Cerebellar nuclear complex (tissue), 1 donor: Measurements from ENCODE around the gene DDX20.

ENCODE experiments used
- DNase-seq, 2 experiments: peaks; one replicate each; lab custom pipeline; 2025; lab: John Stamatoyannopoulos, UW

DDX20 gene

DNA sequence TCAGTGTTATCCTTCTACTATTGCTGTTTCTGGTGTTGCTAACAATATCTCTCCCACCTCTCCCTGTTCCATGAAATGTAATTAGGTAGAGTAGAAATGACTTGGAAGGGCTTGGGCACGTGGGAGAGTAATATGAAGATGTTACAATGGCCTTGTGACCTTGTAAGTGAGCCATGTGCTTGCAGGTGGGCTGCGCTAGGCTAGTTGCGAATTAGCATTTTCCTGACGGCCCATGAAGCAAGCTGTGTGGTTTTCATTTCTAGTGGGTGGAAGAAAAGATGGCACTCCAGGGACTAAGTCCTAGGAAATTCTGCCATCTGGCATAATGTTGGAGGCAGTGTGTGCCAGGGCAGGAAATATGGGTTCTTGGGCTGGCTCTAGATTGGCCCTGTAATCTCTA lies 7.8 kb upstream of the DDX20 start:
- no peak for DNase-seq

DNA sequence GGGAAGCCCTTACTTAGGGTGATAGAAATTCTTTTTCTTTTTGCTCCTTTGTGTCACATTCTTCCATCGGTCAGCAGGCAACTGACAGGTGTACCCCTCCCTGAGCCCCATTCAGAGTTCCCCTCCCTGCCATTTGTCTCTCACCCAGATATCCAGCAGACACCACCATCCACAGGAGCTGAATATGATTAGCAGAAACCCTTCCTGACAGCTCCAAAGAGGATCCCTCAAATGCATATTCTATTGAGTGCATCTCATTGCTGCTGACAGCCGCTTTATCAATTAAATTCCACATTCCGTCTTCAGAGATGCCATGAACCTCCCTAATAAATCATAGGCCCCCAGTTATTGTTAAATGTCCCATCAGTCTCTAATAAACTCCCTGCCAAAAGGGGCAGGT lies 6.1 kb upstream of the DDX20 start:
- DNase-seq = no peak

DNA sequence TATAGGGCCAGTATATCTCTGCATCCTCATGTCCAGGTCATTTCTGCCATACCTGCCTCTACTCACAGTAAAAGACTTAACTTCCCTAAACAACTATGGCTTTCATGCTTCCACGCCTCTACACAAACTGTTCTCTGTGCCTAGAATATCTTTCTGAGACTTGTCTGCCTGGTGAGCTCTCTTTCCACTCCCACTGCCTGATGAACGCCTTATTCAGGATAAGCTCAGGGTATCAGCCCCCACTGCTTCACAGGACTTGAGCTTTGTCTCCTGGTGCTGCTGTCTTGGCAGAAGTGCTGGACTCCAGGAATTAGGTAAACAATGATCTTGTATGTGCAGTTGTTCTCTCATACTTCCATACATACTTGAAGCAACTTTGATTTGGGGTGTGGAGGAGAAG lies 4.8 kb upstream of the DDX20 start:
- DNase-seq = no peak

DNA sequence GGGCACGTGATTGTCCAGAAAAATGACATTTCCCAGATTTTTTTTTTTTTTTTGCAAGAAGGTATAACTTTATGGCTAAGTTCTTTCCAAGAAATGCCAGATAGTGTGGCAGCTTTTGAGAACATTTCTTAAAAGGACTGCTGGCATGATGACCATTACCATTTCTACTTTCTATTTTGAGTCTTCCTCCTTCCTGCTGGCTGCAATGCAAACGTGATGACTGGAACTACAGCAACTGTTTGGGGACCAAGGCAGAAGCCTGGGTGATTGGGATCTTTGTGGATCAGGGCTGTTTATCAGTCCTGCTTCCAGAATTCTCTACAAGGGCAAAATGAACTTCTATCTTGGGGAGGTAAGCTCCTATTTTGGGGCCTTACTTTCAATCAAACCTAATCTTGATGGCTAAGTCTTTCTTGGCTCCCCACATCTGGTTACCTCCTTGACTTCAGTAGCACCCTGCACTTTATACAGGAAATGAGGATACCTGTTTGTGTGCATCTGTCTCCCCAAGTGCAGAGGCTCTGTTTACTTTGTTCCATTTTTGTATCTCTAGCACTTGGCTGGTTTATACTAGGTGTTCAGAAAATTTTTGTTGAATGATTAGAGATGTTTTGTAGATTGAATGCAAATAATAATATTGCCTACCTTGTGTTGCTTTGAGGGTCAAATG lies 3.7 kb upstream of the DDX20 start:
- no peak for DNase-seq

DNA sequence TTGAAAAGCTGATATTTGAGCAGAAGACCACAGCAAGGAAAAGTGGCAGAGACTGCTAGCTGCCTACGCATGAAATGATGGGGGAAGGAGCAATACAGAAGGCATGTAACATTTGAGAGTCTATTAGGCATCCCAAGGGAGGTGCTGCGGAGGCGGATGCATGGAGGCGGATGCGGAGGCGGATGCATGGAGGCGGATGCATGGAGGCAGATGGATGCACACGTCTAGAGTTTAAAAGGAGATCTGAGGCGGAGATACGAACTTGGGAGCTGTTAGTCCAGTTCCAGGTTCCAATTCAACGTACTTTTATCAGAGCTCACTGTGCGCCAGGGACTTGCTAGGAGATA lies 744 bp upstream of the DDX20 start:
- no peak for DNase-seq

DNA sequence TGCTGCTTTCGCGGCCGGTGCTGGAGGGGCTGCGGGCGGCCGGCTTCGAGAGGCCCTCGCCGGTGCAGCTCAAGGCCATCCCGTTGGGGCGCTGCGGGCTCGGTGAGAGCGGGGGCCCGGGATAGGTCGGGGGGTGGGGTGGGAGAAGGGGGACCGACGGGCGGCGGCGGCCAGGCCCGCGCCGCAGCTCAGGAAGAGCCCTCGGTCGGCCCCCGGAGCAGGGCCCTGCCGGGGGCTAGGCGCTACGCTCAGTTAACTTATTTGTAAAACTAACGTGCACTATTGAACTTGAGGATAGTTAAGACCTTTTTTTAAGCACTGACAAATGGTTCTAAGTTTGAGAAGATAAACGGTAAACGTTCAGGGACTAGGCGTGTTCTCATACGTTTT lies 418 bp downstream of the DDX20 start:
- DNase-seq = no peak

DNA sequence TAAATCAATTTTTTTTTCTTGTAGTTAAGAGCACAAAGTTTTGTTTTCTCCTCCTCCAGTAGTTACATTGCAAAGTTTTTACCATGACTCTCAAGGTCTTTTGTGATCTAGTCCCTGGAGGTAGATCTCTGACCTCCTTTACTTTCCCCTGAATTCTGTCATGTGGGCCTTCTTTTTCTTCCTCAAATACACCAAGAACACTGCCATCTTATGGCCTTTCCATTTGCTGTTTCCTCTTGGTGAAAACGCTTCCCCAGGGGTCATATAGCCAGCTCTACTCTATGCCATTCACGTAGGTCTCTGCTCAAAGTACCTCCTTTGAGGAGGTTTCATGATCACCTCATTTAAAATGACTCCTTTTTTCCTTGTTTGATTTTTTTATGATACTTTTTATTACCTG lies 2.7 kb downstream of the DDX20 start:
- no peak for DNase-seq

DNA sequence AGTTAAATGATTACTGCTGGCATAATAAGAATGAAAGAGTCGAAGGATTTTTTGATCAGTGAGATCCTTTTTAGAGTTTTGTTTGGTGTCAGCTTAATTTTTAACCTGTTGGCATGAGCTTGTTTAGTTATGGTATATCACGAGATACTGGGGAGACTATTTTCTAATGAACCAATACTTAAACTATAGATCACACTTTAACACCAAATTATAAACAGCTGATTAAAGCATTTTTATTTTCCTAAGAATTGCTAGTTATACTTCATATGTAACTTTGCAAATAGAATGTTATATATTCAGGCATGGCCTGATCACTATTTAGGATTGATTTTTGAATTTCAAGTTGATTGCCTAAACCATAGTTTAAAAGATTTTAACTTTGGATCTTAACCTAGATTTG lies 6.0 kb downstream of the DDX20 start:
- DNase-seq = no peak

DNA sequence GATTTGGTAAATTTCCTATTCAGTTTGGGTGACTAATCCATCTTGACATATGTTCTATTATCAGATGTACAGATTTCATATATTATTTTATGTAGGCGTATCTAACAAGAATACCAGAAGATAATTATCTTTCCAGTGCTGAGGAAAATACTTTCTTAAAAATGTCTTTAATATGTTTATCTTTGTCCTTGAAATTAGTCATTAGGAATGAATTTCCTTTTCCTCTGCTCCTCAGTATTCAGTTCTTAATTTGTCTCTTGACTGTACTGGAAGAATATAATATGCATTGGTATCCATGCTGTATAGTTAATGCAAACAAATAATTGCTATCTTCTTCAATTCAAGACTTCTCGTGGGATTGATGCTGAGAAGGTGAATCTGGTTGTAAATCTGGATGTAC lies 6.6 kb downstream of the DDX20 start:
- DNase-seq = no peak

DNA sequence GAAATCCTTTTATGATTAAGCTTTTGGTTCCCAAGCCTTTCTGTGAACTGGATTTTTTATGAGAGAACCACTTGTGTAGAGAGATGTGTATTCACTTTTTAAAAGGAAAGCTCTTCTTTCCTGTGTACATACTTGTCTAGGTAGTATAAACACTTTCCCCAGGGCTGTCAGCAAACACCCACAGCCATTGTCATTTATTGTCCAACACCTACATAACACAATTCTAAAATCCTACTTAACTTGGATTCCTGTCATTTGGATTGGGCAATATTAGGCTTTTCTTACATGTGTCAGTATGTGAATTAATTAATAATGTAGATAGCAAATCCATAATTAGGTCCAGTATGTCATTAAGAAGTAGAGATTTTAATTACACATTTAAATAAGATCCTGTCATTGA lies 12.3 kb downstream of the DDX20 start:
- DNase-seq = no peak

DNA sequence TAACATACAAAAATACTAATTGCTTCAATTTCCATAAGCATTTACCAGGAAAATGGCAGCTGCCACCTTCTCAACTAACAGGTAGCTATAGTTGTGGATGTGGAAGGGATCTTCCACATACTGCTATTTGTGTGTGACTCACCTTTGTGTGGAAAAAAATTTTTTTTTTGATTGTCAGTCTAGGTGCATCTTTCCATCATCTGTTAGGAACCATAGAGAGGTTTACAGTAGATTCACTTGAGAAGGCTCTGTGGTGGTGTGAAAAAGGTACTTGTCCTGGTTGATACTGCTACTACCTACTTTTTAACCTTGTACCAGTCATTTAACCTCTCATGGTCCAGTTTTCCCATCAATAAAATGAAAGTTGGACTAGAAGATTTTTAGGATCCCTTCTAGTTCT lies 12.9 kb downstream of the DDX20 start:
- DNase-seq = no peak

DNA sequence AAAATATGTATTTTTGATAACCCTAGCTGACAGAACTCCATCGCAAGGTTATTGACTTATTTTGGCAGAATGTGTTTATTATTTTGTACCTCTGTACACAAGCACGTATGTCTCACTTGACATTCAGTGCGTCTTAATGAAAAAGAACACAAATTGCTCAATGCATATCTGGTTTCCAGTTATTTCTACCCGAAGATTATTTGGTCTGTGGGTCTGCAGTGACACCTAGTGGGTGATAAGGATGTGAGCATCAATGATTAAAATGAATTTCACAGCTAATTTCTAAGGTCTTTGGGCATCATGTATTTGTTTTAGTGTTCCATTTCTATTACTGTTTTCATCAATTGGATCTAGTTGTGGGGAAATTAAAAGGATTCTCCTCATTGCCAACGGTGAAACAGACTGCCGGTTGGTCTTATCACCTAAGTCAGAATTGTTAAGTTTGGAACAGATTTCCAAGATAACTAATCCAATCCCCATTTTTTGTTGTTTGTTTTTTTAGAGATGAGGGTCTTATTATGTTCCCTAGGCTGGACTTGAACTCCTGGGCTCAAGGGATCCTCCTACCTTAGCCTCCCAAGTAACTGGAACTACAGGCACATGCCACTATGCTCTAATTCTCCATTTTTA lies 13.9 kb downstream of the DDX20 start:
- DNase-seq = peak in 1 of 2 experiments; percentile 38

DNA sequence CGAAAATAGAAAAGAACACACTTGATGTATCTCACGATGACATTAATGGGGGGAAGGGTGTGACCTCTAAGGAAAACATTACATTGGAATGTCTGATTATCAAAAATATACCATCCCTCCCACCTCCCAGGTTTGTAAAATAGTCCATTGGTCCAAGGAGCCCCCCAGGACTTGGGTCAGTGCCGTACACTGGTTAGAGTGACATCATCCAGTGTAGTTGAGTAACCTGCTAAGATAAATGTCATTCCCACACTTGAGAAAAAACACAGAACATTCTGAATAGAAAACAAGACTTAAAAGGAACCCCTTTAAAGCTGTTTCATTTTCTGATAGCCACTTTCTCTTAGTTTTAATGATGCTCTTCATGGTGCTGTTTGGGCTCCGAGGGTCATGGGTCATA lies 15.2 kb downstream of the DDX20 start:
- DNase-seq = no peak

DNA sequence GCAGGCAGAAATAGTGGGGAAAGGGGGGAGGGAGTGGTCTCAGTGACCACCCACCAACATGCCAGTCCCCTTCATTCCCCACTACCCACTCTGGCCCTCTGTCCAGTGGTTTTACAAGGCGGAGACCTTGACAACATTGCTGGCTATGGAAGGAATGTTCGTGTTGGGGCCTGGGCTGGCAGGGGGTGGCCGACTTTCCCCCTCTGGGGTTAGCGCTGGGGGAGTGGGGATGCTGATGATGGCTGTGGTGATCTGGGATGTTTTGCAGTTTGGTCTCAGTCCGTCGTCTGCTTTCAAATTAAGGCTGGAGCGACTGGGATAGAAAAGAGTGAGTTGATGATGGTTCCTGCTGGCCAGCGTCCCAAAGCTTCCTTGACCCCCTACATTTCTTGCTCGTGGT lies 20.3 kb downstream of the DDX20 start:
- DNase-seq = no peak

DNA sequence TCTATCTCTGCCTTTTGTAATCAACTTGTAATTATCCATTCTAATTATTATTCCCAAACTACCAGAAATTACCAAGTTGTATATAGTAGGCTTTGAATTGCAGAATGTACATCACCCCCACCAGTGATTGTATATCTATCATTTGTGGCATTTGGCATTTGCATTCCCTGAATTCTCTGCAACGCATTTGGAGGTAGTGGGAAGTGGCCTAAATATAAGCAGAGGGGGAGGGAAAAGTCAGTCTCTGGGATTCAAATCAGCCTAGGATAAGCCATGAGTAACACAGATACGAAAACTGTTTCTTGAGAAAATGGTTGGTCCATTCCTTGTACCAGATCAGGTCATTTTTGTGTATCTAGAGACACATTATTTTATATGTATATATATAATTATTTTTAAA lies 20.7 kb downstream of the DDX20 start:
- DNase-seq = no peak

DNA sequence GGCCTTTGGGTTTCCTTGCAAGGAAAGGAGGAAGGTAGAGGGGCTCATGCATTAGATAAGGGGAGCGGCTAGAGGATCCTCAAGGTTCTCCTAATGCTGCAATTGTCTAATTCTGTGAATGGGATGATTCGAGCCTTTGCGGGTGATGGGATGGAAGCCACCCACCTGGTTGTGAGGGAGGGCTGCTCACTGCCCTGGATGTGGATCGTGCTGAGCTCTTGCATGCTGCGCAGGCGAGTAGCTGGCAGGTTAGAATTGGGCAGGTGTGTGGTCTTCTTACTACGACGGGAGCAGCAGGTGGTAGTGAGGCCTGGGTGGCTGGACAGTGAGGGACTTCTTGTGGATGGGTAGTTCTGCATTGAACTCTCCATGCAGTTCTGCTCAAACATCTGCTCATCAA lies 21.2 kb downstream of the DDX20 start:
- DNase-seq = no peak

DNA sequence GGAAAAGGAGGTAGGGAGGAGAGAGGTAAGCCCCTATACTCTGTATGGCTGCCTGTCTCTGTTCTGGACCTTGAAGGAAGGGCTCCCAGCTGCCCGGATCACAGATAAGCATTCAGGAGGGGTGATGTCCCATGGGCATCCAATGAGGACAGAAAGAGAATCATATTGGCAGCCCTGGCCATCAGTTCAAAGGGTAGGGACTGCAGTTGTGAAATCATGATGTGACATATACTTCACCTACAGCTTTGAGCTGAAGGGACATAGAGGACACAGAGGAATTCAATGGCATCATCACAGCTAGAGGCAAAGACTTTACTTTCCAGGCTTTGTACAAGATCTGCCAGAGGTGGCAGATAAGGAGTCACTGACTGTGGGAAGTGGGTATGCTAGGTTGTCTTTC lies 21.6 kb downstream of the DDX20 start:
- DNase-seq = no peak

DNA sequence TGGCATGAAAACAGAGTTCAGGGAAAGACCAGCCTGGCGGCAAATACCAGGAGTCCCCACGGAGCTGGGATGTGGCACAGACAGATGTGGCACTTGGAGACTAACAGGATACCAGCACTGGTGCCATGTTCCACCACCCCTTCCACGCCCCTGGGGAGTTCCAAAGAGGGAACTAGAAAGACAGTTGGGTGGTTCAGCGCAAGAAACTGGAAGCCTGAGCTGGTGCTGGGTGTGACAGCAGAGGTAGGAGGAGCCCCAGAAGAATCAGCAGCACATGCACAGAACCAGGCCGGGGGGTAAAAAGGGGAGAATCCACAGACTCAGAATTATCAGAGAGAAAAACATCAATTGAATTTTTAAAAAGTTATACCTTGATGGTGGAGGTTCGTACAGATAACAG lies 22.4 kb downstream of the DDX20 start:
- no peak for DNase-seq

DNA sequence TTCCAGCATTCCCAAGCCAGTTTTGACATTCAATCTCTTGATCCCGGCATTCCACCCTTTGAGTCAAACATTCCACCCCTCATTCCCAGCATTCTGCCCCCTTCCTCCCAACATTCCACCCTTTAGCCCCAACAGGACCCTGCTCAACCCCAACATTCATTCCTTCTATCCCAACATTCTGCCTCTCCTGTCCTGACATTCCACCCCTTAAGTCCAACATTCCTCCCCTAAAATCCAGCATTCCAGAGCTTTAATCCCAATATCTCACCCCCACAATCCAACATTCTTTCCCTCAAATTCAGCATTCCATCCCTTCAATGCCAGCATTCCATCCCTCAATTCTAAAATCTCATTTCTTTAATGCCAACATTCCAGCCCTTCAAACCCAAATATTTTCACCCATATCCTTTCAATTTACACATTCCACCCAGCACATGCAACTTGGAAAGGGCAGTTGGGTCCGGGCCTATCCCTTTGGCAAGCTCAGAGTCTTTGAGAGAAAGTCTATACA lies 22.9 kb downstream of the DDX20 start:
- DNase-seq = no peak

DNA sequence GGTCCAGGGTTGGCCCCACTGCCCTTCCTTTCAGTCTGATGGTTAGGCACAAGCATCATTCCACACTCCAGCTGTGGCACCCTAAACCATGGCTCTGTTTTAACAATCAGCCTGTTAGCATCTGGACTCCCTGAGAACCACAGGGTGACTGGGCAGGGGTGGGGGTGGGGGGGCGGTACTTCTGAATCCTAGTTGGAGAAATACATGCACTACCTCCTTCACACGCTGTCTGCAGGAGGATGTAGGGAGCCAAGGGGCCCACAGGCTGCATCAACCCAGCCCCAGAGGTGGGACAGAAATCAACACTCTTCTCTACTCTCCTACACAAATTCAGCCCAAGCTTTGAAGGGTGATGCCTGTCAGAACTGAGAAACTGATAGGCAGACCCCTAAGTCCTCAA lies 23.8 kb downstream of the DDX20 start:
- DNase-seq = no peak

DNA sequence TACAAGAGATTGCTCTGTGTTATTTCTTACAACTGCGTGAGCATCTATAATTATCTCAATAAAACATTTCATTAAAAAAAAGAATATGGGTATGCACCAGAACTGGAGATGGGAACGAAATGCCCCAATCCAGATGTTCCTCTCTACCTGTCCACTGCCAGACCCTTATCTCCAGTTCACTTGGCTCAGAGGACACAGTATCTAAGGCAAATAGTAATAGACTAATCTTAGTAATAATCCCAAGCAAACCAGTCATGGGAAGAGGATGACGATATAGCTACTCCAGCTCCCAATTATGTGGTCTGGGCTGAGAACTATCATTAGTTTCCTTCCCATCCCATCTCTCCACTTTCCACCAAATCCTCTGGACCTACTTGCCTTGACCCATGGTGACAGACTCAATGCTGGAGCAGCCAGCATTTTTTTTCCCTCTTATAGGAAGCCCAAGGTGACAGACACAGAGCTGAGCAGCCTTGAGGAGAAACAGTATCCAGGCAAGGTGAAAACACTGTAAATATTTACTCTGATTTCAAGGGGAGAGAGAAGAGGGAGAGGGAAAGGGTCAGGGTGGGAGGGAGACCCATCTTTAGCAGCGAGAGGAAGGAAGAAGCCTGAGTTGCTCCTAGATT lies 28.7 kb downstream of the DDX20 start:
- DNase-seq = no peak

DNA sequence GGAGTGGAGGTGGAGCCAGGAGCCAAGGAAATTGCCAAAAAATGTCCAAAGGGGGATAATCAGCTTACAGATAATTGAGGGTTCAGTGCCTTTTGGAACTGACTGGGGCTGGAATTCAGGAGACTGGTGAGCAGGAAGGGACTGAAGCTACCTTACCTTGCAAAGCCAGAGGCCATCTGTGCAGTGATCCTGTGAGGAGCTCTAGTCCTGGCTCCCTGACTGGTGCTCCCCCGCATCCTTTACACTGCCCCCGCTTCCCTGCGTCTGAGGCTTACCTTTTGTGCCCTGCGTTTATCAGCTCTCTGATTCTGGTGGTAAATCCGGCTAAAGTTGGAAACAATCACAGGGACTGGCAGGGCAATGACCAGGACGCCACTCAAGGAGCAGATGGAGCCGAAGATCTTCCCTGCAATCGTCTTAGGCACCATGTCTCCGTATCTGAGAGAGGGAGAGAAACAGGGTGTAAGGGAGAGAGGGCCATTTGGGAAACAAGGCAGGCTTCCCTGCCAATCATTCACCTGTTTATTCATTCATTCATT lies 31.0 kb downstream of the DDX20 start:
- peak in 1 of 2 experiments; percentile 30 for DNase-seq

DNA sequence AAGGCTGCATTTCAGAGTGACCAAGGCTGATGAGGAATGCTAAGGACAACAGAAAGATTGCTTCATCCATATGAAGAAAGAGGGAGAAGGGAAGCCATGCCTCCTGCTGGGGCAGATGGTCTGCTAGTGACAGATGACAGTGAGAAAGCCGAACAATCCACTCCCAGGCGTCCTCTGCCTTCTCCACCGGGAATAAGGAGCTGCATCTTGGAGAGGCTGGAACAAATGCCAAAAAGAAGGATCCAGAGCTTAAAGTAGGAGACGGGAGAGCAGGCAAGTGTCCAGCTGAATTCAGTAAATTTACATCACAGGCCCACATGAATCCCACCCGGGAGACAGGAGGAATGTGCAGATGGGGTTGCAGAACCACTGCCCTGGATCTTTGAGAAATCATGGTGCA lies 33.4 kb downstream of the DDX20 start:
- no peak for DNase-seq
